Peyer's patch (tissue), 4 donors: ENCODE data around the gene NRXN3.

Experiments used
- POLR2A ChIP-seq, 2 donors: fragments of 450-650 bp; IDR thresholded peaks; one replicate each; pipeline ENCODE4 v1.5.1; 2017; ENCODE audit warnings: antibody characterized with exemption in 2 of 2, mild to moderate bottlenecking in 2 of 2, moderate library complexity in 2 of 2
- TF ChIP-seq, protein P1 (sequence below), 6 experiments: fragments of 450-650 bp in 4 of 6; fragments of 200-600 bp in 2 of 6; sonication (generic) in 1 of 6; IDR thresholded peaks; one replicate each; pipeline ENCODE4 v1.5.1; 2017 to 2019; ENCODE audit warnings: antibody characterized with exemption in 6 of 6, mild to moderate bottlenecking in 3 of 6, moderate library complexity in 1 of 6

DNA sequence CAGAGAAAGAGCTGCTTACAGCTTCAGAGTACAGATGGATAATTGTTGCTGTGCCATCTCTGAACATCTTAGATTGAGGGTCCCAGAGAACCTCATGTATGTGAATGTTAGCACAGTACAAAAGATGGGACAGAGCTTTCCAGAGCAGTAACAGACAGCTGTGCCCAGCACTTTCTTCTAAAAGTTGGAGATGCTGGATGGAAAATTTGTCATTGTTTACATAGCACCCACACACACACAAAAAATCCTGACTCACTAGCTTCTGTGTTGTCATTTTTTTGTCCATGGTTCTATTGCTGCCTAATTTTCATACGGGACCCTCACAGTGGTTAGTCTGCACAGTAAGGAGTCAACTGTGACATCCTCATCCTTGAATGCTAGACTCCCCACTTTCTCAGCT is 1666.4 kb downstream of the NRXN3 start:
- TF ChIP-seq, protein P1, sequence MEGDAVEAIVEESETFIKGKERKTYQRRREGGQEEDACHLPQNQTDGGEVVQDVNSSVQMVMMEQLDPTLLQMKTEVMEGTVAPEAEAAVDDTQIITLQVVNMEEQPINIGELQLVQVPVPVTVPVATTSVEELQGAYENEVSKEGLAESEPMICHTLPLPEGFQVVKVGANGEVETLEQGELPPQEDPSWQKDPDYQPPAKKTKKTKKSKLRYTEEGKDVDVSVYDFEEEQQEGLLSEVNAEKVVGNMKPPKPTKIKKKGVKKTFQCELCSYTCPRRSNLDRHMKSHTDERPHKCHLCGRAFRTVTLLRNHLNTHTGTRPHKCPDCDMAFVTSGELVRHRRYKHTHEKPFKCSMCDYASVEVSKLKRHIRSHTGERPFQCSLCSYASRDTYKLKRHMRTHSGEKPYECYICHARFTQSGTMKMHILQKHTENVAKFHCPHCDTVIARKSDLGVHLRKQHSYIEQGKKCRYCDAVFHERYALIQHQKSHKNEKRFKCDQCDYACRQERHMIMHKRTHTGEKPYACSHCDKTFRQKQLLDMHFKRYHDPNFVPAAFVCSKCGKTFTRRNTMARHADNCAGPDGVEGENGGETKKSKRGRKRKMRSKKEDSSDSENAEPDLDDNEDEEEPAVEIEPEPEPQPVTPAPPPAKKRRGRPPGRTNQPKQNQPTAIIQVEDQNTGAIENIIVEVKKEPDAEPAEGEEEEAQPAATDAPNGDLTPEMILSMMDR (IDR thresholded peaks at IDR 0.05) = no peak
- no peak for TF ChIP-seq POLR2A (IDR thresholded peaks at IDR 0.05)
